Fibroblast of lung (primary cell): ENCODE data around the gene HACE1. TPM values are rescaled to one million over a fixed set of nuclear protein-coding genes. Genes with fewer than 3 reads are reported as not detected.
"Not testable (repeated sequence)": the region's sequence is repeated elsewhere in the genome, so short reads cannot be mapped to it uniquely, and the experiment has no call there.

Experiments
- DNase-seq, 2 donors: peaks; one replicate each; pipeline versions ENCODE4 v3.0.0 to v3.0.0-alpha.2; 2010; ENCODE audit warnings: low read depth in 2 of 2
- H2AFZ ChIP-seq: 2 replicates; pipeline ENCODE4 v1.5.1; 2012; ENCODE audit warnings: low read length, control low read depth, inconsistent platforms
- H3K27ac ChIP-seq: 2 replicates; pipeline ENCODE4 v1.5.1; 2011; ENCODE audit warnings: low read length, control low read depth; ENCODE audit not compliant: insufficient read depth
- H3K27me3 ChIP-seq: 2 replicates; pipeline ENCODE4 v1.5.1; 2011; ENCODE audit warnings: mild to moderate bottlenecking, low read length; ENCODE audit not compliant: control insufficient read depth, insufficient read depth
- H3K36me3 ChIP-seq: 2 replicates; pipeline ENCODE4 v1.5.1; 2011; ENCODE audit warnings: low read length; ENCODE audit not compliant: control insufficient read depth, insufficient read depth
- H3K4me1 ChIP-seq: 2 replicates; pipeline ENCODE4 v1.5.1; 2011; ENCODE audit warnings: low read length; ENCODE audit not compliant: control insufficient read depth, insufficient read depth; ENCODE audit errors: extremely low read depth
- H3K4me2 ChIP-seq: 2 replicates; pipeline ENCODE4 v1.5.1; 2011; ENCODE audit warnings: low read length, control low read depth; ENCODE audit not compliant: insufficient read depth; ENCODE audit errors: extremely low read depth
- H3K4me3 ChIP-seq, 4 experiments: fragments of 200-600 bp in 1 of 4; sonication (generic) in 1 of 4; replicated peaks in 1 of 4; 2 replicates each; pipeline ENCODE4 v1.5.1; 2011 to 2016; ENCODE audit warnings: low read length in 4 of 4, low read depth in 3 of 4, mild to moderate bottlenecking in 3 of 4, control low read depth in 2 of 4, inconsistent platforms in 1 of 4, mixed read lengths in 1 of 4; ENCODE audit not compliant: insufficient read depth in 1 of 4; ENCODE audit errors: control extremely low read depth in 1 of 4
- H3K79me2 ChIP-seq: 2 replicates; pipeline ENCODE4 v1.5.1; 2012; ENCODE audit warnings: mild to moderate bottlenecking, low read length, inconsistent platforms; ENCODE audit not compliant: control insufficient read depth, insufficient read depth
- H3K9ac ChIP-seq: 2 replicates; pipeline ENCODE4 v1.5.1; 2011; ENCODE audit warnings: mild to moderate bottlenecking, low read length, control low read depth; ENCODE audit not compliant: insufficient read depth
- H3K9me3 ChIP-seq: 2 replicates; pipeline ENCODE4 v1.5.1; 2012; ENCODE audit warnings: low read depth, low read length; ENCODE audit not compliant: control insufficient read depth, insufficient read depth
- H4K20me1 ChIP-seq: 2 replicates; pipeline ENCODE4 v1.5.1; 2011; ENCODE audit warnings: low read length; ENCODE audit not compliant: control insufficient read depth, insufficient read depth; ENCODE audit errors: extremely low read depth
- CTCF ChIP-seq, 2 donors: IDR thresholded peaks in 1 of 2; conservative IDR thresholded peaks in 1 of 2; 1 replicate in 1 of 2; 2 replicates in 1 of 2; pipeline ENCODE4 v1.5.1; 2011 to 2012; ENCODE audit warnings: low read length in 2 of 2, control low read depth in 1 of 2, inconsistent platforms in 1 of 2, low read depth in 1 of 2, mild to moderate bottlenecking in 1 of 2
- EZH2 ChIP-seq: IDR thresholded peaks from 2 replicates; pipeline ENCODE4 v1.5.1; 2012; ENCODE audit warnings: low read length, control low read depth, mild to moderate bottlenecking; ENCODE audit errors: missing control alignments
- polyA plus RNA-seq, 2 donors: library from polyadenylated mRNA; depleted of rRNA in 1 of 2; stranded (reverse) in 1 of 2; unstranded in 1 of 2; fragments of >200 nt; gene quantifications; 2 replicates each; pipeline ENCODE4 v1.2.1, GENCODE V29; 2011 to 2012; ENCODE audit warnings: missing spikeins in 1 of 2
- total RNA-seq: library from RNA; depleted of rRNA; stranded (reverse); fragments of >200 nt; gene quantifications from 2 replicates; pipeline ENCODE4 v1.2.1, GENCODE V29; 2014

HACE1 gene
- total and polyA plus RNA-seq, 2 donors (not counting 1 experiment from before 2014, with no cell fraction given) = 10.8 to 26.3 TPM

- Histone ChIP-seq H2AFZ (no peak overlapping the region), H3K36me3 (no peaks in the 10 kb centered on the region), H3K4me1 (no peaks in the 10 kb centered on the region), H4K20me1 (no peaks in the 10 kb centered on the region), H3K27me3 (no peaks in the 10 kb centered on the region), H3K9ac (no peak overlapping the region), H3K4me3 (no peak overlapping the region), H3K9me3 (no peaks in the 10 kb centered on the region), H3K27ac (no peak overlapping the region), H3K79me2 (no peaks in the 10 kb centered on the region), H3K4me2 (no peak overlapping the region)
- DNase-seq = no peak
- TF ChIP-seq EZH2 = no peak
- TF ChIP-seq CTCF (conservative IDR thresholded peaks at IDR 0.05 in 1 of 2, IDR thresholded peaks at IDR 0.05 in 1 of 2; ENCODE audit: low read depth in 1 of 2, low read length in 2 of 2) = no peak
Observed at GRCh38 chr6:104908031-104908887, 48.5 kb upstream of the HACE1 start.

GRCh38 chr6:104898893-104899292 is 39.2 kb upstream of the HACE1 start:
- H3K9me3 ChIP-seq, DNase-seq, H2AFZ ChIP-seq, H3K27ac ChIP-seq, H3K4me2 ChIP-seq, H3K4me3 ChIP-seq, H3K4me1 ChIP-seq, H3K79me2 ChIP-seq, H3K27me3 ChIP-seq, H3K9ac ChIP-seq, H4K20me1 ChIP-seq, H3K36me3 ChIP-seq: not testable (repeated sequence)

GRCh38 chr6:104896914-104897313 is 37.2 kb upstream of the HACE1 start:
- no peak overlapping the region for H3K27ac ChIP-seq
- H3K4me2 ChIP-seq = no peak overlapping the region
- no peak overlapping the region for H3K9ac ChIP-seq
- H3K4me1 ChIP-seq = no peaks in the 10 kb centered on the region
- H3K9me3 ChIP-seq = no peaks in the 10 kb centered on the region
- H3K27me3 ChIP-seq = no peaks in the 10 kb centered on the region
- no peaks in the 10 kb centered on the region for H3K79me2 ChIP-seq
- H3K36me3 ChIP-seq = no peaks in the 10 kb centered on the region
- H2AFZ ChIP-seq = no peak overlapping the region
- TF ChIP-seq CTCF (conservative IDR thresholded peaks at IDR 0.05 in 1 of 2, IDR thresholded peaks at IDR 0.05 in 1 of 2; ENCODE audit: low read depth in 1 of 2, low read length in 2 of 2) = no peak
- TF ChIP-seq EZH2 = no peak
- DNase-seq = peak in 1 of 2 donors; percentile 8
- no peaks in the 10 kb centered on the region for H4K20me1 ChIP-seq
- no peak overlapping the region for H3K4me3 ChIP-seq
